GM12891 (cell line): ENCODE data around the gene HOXB5.
A peak's percentile ranks its signal among the peaks of the same experiment; 100 is the strongest.

Experiments used
- DNase-seq: peaks from one replicate; pipeline ENCODE4 v3.0.0; 2011; ENCODE audit warnings: low spot score; ENCODE audit not compliant: insufficient read length
- FAIRE-seq: peaks from 2 replicates; lab custom pipeline; 2011; peaks lifted over from hg19 to GRCh38; lab: Jason Lieb, UNC
- PAX5 ChIP-seq: IDR thresholded peaks from 2 replicates; pipeline ENCODE4 v1.6.1; 2011; ENCODE audit warnings: low read length, moderate library complexity, mild to moderate bottlenecking; ENCODE audit not compliant: insufficient read depth, severe bottlenecking
- POLR2A ChIP-seq: IDR thresholded peaks from 2 replicates; pipeline ENCODE4 v1.6.1; 2011; ENCODE audit warnings: low read depth, low read length, control low read depth
- POLR2AphosphoS5 ChIP-seq: IDR thresholded peaks from 2 replicates; pipeline ENCODE4 v1.6.1; 2011; ENCODE audit warnings: low read depth, low read length, control low read depth
- POU2F2 ChIP-seq: IDR thresholded peaks from 2 replicates; pipeline ENCODE4 v1.6.1; 2011; ENCODE audit warnings: low read depth, mild to moderate bottlenecking, control low read depth, low read length, moderate library complexity
- SPI1 ChIP-seq: IDR thresholded peaks from 2 replicates; pipeline ENCODE4 v1.6.1; 2011; ENCODE audit warnings: low read depth, low read length, control low read depth
- TAF1 ChIP-seq: IDR thresholded peaks from 2 replicates; pipeline ENCODE4 v1.6.1; 2011; ENCODE audit warnings: low read depth, low read length, control low read depth

Gene HOXB5

DNA sequence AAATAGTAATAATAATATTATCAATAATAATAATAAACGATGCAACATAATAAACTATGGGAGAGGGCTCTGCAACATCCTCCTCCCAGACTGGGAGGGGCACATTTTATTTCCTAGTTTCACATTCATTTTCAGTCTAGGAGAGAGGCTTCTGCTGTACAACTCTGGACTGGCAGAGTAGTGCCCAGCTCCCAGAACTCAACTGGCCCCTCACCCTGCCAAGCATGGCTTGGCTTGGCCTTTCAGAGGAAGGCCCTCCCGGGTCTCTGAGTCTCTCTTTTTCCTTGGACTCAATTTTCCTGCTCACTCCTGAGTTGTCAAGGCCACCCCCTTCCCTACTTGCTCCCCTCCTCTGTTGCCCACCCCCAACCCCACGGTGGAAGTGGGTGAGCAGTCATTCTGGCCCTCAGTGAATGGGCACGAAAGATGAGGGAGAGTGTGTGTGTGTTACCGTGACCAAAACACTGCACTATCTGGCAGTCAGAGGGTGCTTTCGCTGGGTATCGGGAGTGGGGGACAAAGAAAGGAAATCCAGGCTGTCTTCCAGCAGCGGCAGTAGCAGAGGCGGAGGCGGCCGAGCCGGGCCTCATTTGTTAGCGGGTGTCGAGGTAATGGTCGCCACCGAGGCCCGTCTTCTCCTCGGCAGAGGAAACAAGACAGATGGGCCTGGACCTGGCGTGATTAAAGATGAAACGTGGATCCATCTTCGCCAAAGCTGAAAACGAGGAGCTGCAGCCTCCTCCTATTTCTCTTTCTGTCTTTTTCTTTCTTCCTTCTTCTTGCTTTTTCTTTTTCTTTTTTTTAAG is 17.7 kb downstream of the HOXB5 start:
- DNase-seq (no peak), FAIRE-seq (no peak)
- no peak for TF ChIP-seq TAF1
- TF ChIP-seq PAX5 = no peak
- no peak for TF ChIP-seq SPI1
- no peak for TF ChIP-seq POU2F2
- no peak for TF ChIP-seq POLR2AphosphoS5
- no peak for TF ChIP-seq POLR2A

DNA sequence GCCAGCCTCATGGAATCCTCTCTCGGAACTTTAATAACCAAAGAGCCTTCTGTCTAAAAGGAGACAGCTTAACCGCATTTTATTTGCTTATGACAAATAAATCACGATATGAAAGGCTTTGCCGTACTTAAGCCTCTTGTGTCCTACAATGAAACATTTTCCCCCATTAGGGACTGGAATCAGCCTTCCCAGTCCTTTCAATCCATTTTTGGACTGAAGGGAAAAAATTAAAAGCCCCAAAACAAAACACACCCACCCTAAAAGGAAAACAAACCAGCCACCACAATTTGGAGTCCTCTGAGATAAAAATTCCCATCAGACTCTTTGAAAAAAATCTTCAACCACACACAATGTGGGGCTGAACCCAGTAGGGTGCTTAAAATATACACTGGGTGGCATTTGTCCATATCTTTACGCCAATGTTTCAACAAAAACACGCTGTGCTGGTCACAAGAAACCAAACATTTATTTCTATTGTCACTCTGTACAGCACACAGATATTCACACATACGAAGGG is 18.5 kb downstream of the HOXB5 start:
- DNase-seq (no peak), FAIRE-seq (no peak)
- TF ChIP-seq TAF1 (no peak), SPI1 (no peak), POU2F2 (no peak), POLR2AphosphoS5 (no peak)

DNA sequence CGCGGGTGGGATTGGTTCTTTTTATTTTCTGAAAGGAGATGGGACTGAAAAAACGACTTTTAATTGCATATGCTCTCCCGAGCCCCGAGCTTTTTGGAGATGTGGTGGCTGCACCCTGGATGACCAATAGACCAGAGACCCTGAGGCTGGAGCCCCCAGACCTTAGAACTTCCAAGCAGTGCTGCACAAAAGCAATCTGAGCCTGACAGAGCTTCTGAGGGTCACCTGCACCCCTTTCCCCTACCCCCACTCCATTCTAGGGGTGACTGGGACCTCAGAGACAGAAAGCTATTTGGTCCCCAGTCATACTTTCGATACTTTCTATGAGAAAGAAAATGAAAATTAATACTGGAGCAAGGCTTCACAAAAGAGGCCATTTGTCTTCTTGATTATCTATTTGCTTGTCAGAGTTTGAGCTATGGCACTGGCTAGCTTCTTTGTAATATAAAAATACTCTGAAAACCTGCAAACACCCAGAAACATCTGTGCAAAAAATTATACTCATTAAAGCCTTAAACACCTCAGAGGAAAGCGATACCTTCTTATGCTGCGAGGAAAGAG is 19.0 kb downstream of the HOXB5 start:
- DNase-seq (no peak), FAIRE-seq (no peak)
- TF ChIP-seq PAX5 (no peak), POU2F2 (no peak), TAF1 (no peak), POLR2A (no peak), SPI1 (no peak), POLR2AphosphoS5 (no peak)

GRCh38 chr17:48571826-48572417 is 21.7 kb downstream of the HOXB5 start:
- FAIRE-seq = no peak
- TF ChIP-seq TAF1 = no peak
- TF ChIP-seq SPI1 = no peak
- TF ChIP-seq POLR2AphosphoS5 = no peak
- no peak for TF ChIP-seq POLR2A
- no peak for TF ChIP-seq PAX5
- no peak for TF ChIP-seq POU2F2
- no peak for DNase-seq

DNA sequence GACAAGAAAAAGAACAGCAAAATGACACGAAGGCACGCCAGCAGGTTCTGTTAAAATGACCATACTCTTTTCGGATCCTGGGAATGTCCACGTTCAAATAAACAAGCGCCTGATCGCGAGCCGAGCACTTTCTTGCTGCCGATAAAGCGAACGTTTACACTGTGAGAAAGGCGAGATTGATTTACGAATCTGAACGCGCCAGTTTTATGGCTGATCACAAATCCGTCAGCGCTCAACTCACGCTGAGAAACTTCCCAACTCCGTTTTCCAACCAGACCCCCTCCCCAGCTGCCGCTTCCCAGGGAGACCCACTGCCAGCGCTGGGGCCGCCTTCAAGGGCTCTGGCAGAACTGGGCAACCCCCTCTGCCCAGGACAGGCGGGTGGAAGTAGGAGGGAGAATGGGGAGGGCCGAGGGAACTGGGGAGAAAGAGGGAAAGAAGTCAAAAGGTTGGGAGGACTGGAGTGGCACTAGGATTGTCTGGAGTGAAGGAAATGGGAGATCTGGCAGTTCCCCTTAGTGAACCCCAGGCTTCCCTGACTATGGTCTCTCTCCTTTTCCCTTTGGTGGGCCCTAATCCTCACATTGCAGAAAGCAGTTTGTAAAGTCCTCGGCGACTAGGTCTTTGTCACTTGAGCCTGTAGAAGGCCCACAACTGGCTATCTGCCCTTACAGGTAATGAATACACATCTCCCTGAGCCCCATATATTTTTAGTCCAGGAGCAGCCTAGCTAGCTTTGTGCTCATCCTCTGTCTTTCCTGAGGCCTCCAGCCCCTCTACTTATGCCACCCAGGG is 22.4 kb downstream of the HOXB5 start:
- FAIRE-seq (no peak), DNase-seq (no peak)
- TF ChIP-seq SPI1 (no peak), PAX5 (no peak), POLR2A (no peak), TAF1 (no peak)

DNA sequence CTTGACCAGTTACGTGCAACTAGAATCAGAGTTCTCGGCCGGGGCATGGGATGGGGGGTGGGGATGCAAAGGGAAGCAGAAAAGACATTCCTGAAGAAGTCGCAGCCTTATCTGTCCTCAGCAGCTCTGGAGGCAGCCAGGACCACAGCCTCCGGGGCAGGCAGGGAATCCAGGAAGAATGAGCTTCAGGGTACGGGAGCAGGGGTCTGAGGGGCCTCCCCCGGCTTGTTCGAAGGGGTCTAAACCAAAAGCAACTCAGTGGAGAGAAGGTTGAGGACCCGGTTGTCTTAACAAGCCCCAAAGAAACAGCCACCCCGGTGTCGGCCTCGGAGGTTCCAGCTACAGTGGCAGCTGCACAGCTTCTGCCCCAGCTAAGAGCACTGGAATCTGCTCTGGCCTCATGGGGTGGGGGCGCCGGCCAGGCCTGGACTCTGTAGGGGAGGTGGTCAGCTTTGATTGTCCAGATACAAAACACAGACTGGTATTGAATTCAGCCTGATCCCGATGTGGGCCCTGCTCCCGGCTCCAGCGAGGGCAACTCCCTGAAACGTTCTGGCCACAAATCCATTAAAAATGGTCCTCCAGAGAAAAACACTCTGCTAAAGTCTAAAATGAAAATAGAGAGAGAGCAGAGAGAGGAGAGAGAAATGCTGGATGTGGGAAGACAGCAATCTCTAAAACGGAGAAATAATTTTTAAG is 23.1 kb downstream of the HOXB5 start:
- TF ChIP-seq PAX5 = no peak
- TF ChIP-seq POLR2AphosphoS5 = no peak
- no peak for TF ChIP-seq POU2F2
- FAIRE-seq = no peak
- no peak for DNase-seq

DNA sequence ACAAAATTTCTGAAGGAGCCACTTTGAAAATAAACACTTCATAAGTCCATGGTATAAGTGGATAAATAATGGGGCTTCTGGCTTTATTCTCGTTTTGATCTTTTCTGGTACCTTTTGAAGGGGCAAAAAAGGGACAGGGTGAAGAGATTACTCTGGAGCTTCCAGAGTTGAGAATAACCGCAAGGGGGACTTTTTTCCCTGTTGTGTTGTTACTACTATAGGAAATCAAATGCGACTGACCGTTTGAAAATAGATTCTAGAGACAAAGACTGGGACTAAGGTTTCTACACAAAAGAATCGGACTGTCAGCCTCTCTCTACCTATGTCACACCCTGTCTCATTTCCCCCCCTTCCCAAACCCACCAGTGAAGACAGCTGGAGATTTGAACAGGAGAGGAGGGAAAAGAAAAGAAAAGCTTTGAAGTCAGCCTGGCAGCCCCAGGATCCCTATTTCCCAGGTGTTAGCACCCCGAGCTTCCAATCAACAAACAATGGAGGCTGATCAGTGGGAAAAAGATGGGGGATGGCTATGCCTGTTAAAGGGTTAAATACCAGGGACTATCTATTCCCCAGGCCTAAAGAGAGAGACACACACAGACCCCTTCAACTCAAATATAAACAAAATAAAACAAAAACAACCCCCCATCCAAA is 23.8 kb downstream of the HOXB5 start:
- FAIRE-seq (no peak), DNase-seq (no peak)
- TF ChIP-seq TAF1 = no peak
- TF ChIP-seq POLR2A = no peak
- TF ChIP-seq SPI1 = no peak
- TF ChIP-seq POLR2AphosphoS5 = no peak
- TF ChIP-seq PAX5 = no peak
- no peak for TF ChIP-seq POU2F2

DNA sequence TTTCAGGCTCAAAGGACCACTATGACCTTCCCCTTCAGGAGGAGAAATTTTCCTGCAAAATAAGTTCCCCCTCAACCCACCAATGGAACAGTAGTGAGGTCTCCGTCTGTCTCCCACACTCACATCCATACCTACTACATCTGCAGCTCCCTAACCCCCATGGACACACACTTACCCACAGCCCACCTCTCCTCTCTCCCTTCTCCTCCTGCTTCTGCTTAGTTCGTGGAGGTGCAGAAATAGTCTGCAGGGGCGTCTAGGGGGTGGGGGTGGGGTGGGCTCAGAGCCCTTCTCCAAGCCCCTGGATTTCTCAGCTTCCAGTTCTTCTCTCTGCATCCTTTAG is 24.4 kb downstream of the HOXB5 start:
- DNase-seq (no peak), FAIRE-seq (peak; percentile 5)
- TF ChIP-seq SPI1 (no peak), POLR2AphosphoS5 (no peak), POLR2A (no peak), TAF1 (no peak), POU2F2 (no peak)

DNA sequence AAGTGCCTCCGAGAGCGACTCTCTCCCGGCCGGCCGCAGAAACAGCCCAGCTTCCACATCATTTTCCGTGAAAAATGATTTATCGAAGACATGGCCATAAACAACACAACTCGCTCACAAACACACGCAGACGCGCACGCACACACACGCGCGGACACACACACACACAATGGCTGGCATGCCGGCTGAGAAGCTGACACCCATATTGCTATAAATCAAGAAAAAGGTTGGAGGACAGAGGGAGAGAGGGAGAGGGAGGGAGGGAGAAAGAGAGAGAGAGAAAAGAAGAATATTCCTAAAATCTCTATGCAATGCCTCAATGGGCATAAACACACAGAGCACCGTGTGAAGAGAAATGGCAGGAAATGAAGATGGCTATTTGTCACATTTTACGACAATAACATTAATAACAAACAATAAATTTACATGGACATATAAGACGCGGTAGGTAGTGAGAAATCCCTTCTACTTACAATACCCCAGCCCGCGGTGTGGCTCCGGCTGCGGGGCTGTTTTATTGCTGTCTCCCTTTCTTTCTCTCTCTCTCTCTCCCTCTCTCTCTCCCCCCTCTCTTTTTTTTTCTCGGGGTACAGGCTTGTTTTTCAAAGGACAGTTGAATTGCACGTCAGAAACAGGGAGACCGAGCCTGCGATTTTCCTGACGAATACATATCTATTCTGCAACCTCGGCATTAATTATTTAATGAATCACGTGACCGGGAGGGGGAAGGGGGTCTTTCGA is 24.9 kb downstream of the HOXB5 start:
- DNase-seq (no peak), FAIRE-seq (no peak)
- TF ChIP-seq POU2F2 (no peak), POLR2AphosphoS5 (no peak), POLR2A (no peak), TAF1 (no peak), SPI1 (no peak), PAX5 (no peak)
